ENCODE measurements around the gene UPK3A.

Gene UPK3A

DNA sequence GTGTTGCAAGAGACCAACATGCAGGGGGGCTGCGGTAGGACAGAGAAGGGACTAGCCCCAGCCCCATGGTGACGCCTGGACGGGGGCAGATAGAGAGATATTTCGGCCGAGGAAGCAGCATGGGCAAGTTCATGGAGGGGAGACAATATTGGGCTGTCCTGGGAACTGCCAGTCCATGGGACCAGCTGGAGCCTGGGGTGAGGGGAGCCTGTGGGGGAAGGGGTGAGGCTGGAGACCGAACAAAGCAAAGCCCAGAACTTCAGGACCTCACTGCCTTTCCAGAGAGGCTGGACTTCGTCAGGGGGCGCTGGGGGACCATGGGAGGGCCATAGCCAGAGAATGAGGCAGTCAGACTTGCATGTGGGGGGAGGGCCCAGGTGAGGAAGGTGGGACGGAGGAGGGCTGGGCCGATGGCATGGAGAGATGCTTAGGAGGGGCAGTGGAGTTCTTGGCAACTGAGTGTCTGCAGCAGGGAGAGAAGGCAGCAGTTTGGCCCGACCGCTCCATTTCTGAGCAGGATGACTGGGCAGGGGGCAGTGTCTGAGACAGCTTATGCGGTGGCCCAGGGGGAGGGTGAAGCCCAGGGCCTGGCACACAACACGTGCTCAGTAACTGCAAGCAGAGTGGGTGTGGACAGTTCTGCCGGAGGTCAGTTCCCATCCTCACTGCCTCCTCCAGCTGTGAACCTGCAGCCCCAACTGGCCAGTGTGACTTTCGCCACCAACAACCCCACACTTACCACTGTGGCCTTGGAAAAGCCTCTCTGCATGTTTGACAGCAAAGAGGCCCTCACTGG lies 712 bp downstream of the UPK3A start:
- H3K4me3 ChIP-seq (ENCODE audit: low read depth, low read length): no peak overlapping the region
- DNase-seq (ENCODE audit: low read depth): peak; percentile 34
- TF ChIP-seq MYC (IDR thresholded peaks at IDR 0.05; ENCODE audit: low read depth, low read length): no peak
- TF ChIP-seq POLR2A (IDR thresholded peaks at IDR 0.05; ENCODE audit: extremely low read depth, insufficient read length): no peak
- TF ChIP-seq, protein P1, sequence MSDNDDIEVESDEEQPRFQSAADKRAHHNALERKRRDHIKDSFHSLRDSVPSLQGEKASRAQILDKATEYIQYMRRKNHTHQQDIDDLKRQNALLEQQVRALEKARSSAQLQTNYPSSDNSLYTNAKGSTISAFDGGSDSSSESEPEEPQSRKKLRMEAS (IDR thresholded peaks at IDR 0.05; ENCODE audit: low read depth, low read length): no peak
- TF ChIP-seq, protein P2, sequence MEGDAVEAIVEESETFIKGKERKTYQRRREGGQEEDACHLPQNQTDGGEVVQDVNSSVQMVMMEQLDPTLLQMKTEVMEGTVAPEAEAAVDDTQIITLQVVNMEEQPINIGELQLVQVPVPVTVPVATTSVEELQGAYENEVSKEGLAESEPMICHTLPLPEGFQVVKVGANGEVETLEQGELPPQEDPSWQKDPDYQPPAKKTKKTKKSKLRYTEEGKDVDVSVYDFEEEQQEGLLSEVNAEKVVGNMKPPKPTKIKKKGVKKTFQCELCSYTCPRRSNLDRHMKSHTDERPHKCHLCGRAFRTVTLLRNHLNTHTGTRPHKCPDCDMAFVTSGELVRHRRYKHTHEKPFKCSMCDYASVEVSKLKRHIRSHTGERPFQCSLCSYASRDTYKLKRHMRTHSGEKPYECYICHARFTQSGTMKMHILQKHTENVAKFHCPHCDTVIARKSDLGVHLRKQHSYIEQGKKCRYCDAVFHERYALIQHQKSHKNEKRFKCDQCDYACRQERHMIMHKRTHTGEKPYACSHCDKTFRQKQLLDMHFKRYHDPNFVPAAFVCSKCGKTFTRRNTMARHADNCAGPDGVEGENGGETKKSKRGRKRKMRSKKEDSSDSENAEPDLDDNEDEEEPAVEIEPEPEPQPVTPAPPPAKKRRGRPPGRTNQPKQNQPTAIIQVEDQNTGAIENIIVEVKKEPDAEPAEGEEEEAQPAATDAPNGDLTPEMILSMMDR (IDR thresholded peaks at IDR 0.05; ENCODE audit: low read depth, low read length): no peak

DNA sequence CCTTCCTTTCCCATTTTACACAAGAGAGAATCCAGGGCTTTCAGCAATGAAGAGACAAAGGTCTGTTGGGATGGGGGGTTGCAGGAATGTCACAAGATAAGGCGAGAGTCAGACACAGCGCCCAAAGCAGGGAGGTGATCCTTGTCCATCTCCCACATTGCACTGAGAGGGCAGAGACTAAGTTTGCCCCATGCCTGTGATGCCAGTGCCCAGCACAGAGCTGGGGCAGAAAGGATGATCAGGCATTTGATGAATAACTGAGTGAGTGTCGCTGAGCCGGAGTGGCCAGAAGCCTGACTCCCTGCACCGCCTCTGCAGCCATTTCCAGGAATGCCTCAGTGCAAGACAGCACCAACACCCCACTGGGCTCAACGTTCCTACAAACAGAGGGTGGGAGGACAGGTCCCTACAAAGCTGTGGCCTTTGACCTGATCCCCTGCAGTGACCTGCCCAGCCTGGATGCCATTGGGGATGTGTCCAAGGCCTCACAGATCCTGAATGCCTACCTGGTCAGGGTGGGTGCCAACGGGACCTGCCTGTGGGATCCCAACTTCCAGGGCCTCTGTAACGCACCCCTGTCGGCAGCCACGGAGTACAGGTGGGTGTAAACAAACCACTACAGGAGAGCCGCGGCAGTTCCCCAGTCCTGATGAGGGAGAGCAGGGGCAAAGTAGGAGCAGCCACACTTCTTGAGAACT lies 2.3 kb downstream of the UPK3A start:
- DNase-seq (ENCODE audit: low read depth): no peak
- H3K4me3 ChIP-seq (ENCODE audit: low read depth, low read length): no peak overlapping the region
- TF ChIP-seq, protein P1 (IDR thresholded peaks at IDR 0.05; ENCODE audit: low read depth, low read length): no peak
- TF ChIP-seq, protein P2 (IDR thresholded peaks at IDR 0.05; ENCODE audit: low read depth, low read length): no peak

DNA sequence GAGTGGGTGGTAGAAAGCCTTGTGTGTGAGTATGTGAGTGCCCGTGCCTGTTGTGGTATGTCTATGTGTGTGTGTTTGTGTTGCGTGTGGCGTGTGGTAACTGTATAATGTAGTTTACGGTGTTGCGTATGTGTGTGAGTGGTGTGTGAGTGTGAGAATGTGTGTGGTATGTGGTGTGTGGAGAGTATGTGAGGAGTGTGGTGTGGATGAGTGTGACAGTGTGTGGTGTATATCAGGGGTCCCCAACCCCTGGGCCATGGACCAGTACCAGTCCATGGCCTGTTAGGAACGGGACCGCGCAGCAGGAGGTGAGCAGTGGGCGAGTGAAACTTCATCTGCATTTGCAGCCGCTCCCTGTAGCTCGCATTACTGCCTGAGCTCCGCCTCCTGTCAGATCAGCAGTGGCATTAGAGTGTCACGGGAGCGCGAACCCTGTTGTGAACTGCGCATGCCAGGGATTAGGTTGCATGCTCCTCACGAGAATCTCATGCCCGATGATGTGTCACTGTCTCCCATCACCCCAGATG lies 5.7 kb downstream of the UPK3A start:
- TF ChIP-seq POLR2A (IDR thresholded peaks at IDR 0.05; ENCODE audit: extremely low read depth, insufficient read length): no peak
- TF ChIP-seq, protein P2 (IDR thresholded peaks at IDR 0.05; ENCODE audit: low read depth, low read length): no peak
- TF ChIP-seq MYC (IDR thresholded peaks at IDR 0.05; ENCODE audit: low read depth, low read length): no peak
- TF ChIP-seq, protein P1 (IDR thresholded peaks at IDR 0.05; ENCODE audit: low read depth, low read length): no peak
- no peak for DNase-seq (ENCODE audit: low read depth)
- no peak overlapping the region for H3K4me3 ChIP-seq (ENCODE audit: low read depth, low read length)

DNA sequence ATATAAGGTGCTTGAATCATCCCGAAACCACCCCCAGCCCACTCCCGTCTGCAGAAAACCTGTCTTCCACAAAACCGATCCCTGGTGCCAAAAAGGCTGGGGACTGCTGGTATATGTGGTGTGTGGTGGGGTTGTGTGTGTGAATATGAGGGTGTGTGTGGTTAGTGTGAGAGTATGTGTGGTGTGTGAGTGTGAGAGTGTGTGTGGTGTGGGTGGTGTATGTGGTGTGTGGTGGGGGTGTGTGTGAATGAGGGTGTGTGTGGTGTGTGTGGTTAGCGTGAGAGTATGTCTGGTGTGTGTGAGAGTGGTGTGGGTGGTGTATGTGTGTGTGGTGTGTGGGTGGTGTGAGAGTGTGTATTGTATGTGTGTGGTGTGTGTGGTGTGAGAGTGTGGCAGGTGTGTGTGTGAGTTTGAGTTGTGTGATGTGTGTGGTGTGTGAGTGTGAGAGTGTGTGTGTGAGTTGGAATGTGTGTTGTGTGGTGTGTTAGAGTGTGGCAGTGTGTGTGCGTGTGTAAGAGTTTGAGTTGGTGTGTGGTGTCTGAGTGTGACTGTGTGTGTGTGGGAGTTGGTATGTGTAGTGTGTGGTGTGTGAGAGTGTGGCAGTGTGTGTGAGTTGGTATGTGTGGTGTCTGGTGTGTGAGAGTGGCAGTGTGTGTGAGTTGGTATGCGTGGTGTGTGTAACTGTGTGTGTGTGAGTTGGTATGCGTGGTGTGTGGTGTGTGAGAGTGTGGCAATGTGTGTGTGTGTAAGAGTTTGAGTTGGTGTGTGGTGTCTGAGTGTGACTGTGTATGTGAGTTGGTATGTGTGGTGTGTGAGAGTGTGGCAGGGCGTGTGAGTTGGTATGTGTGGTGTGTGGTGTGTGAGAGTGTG lies 6.5 kb downstream of the UPK3A start:
- TF ChIP-seq, protein P2 (IDR thresholded peaks at IDR 0.05; ENCODE audit: low read depth, low read length): no peak
- TF ChIP-seq, protein P1 (IDR thresholded peaks at IDR 0.05; ENCODE audit: low read depth, low read length): no peak
- TF ChIP-seq MYC (IDR thresholded peaks at IDR 0.05; ENCODE audit: low read depth, low read length) (no peak), POLR2A (IDR thresholded peaks at IDR 0.05; ENCODE audit: extremely low read depth, insufficient read length) (no peak)
- H3K4me3 ChIP-seq (ENCODE audit: low read depth, low read length): no peak overlapping the region
- DNase-seq (ENCODE audit: low read depth): no peak

DNA sequence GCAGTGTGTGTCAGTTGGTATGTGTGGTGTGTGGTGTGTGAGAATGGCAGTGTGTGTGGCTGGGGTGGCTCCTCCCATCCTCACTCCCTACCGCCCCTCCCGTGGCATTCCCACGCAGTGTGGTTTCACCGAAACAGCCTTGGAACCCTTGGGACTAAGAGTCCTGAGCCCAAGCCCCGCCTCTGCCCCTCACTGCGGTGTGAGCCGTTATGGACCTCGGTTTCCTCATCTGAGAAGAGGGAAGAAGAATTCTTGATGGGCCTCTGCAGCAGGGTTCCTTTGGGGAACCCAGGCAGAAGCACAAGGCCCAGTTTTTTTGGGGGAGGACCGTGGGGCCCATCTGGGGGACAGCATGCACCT lies 7.2 kb downstream of the UPK3A start:
- DNase-seq (ENCODE audit: low read depth): peak; percentile 89
- H3K4me3 ChIP-seq (ENCODE audit: low read depth, low read length): no peak overlapping the region
- TF ChIP-seq MYC (IDR thresholded peaks at IDR 0.05; ENCODE audit: low read depth, low read length): no peak
- TF ChIP-seq POLR2A (IDR thresholded peaks at IDR 0.05; ENCODE audit: extremely low read depth, insufficient read length): no peak
- TF ChIP-seq, protein P1 (IDR thresholded peaks at IDR 0.05; ENCODE audit: low read depth, low read length): no peak
- TF ChIP-seq, protein P2 (IDR thresholded peaks at IDR 0.05; ENCODE audit: low read depth, low read length): no peak

All from NB4 (cell line).